A549 (cell line): Measurements from ENCODE around the gene ZFYVE27. TPM values are rescaled to one million over a fixed set of nuclear protein-coding genes. Genes with fewer than 3 reads are reported as not detected.
A peak's percentile ranks its signal among the peaks of the same experiment; 100 is the strongest.

Experiments used
- ATAC-seq, 2 experiments: fragments of 200-7000 bp in 1 of 2; fragments of >200 bp in 1 of 2; cut with Nextera tagmentation in 1 of 2; cut with Tn5 transposase in 1 of 2; 3 replicates each; pipeline versions ENCODE4 v1.8.0 to v1.9.1; 2018 to 2020; ENCODE audit warnings: mild to moderate bottlenecking in 1 of 2, moderate library complexity in 1 of 2
- CTCF ChIA-PET: fragments of 300-600 bp; sonication (Branson Sonifier 250); formaldehyde crosslinking; extraction: SDS; loops from one replicate; lab custom pipeline; 2021; ENCODE audit warnings: antibody characterized with exemption, inconsistent platforms; lab: Yijun Ruan, JAX
- POLR2A ChIA-PET: fragments of 350-600 bp; formaldehyde crosslinking; extraction: SDS; loops from one replicate; lab custom pipeline; 2021; ENCODE audit warnings: antibody characterized with exemption, inconsistent platforms; lab: Yijun Ruan, JAX
- DNase-seq, 2 experiments: peaks; one replicate each; pipeline versions ENCODE4 v3.0.0 to v3.0.0-alpha.2; 2011 to 2016; ENCODE audit warnings: low read depth in 1 of 2, low spot score in 1 of 2
- FAIRE-seq: peaks from 2 replicates; lab custom pipeline; 2011; peaks lifted over from hg19 to GRCh38; lab: Jason Lieb, UNC
- H3K27ac ChIP-seq, 2 experiments: fragments of >200 bp; sonication (Bioruptor Twin); formaldehyde crosslinking; 3 replicates each; pipeline ENCODE4 v1.5.1; 2016 to 2017
- H3K4me1 ChIP-seq: fragments of >200 bp; sonication (Bioruptor Twin); formaldehyde crosslinking; 3 replicates; pipeline ENCODE4 v1.6.1; 2016
- H3K4me2 ChIP-seq: fragments of >200 bp; sonication (Bioruptor Twin); formaldehyde crosslinking; 3 replicates; pipeline ENCODE4 v1.6.1; 2016
- H3K4me3 ChIP-seq: fragments of >200 bp; sonication (Bioruptor Twin); formaldehyde crosslinking; 3 replicates; pipeline ENCODE4 v1.5.1; 2016
- H3K9me3 ChIP-seq: fragments of >200 bp; sonication (Bioruptor Twin); formaldehyde crosslinking; 3 replicates; pipeline ENCODE4 v1.6.1; 2016
- CHD2 ChIP-seq: fragments of 150-350 bp; IDR thresholded peaks from 2 replicates; pipeline ENCODE4 v1.6.1; 2014; ENCODE audit warnings: low read length; ENCODE audit not compliant: partially characterized antibody
- CHD4 ChIP-seq: fragments of 200-600 bp; sonication (generic); IDR thresholded peaks from 2 replicates; pipeline ENCODE4 v1.6.1; 2016; ENCODE audit warnings: antibody characterized with exemption, mild to moderate bottlenecking, borderline replicate concordance
- EP300 ChIP-seq, 2 experiments: fragments of >200 bp; sonication (Bioruptor Twin); formaldehyde crosslinking; IDR thresholded peaks; 2 replicates in 1 of 2; 3 replicates in 1 of 2; pipeline ENCODE4 v1.6.1; 2016 to 2017
- ESRRA ChIP-seq: fragments of 150-350 bp; IDR thresholded peaks from 2 replicates; pipeline ENCODE4 v1.6.1; 2014; ENCODE audit warnings: mild to moderate bottlenecking, low read length, borderline replicate concordance
- FOSL2 ChIP-seq, 2 experiments: fragments of 450-650 bp in 1 of 2; fragments of >200 bp in 1 of 2; sonication (Bioruptor Twin) in 1 of 2; formaldehyde crosslinking; IDR thresholded peaks; 2 replicates each; pipeline versions ENCODE4 v1.5.0 to v1.6.1; 2016 to 2020; ENCODE audit warnings: mild to moderate bottlenecking in 1 of 2, moderate library complexity in 1 of 2
- GATA3 ChIP-seq: IDR thresholded peaks from 2 replicates; pipeline ENCODE4 v1.6.1; 2012; ENCODE audit warnings: borderline replicate concordance
- HMGXB4 ChIP-seq: fragments of 250-450 bp; sonication (Bioruptor Pico); IDR thresholded peaks from 2 replicates; pipeline ENCODE4 v1.5.0; 2021; ENCODE audit warnings: mild to moderate bottlenecking, moderate library complexity, borderline replicate concordance
- MAFK ChIP-seq: fragments of 450-650 bp; IDR thresholded peaks from 2 replicates; pipeline ENCODE4 v1.6.1; 2014; ENCODE audit not compliant: partially characterized antibody
- PBX3 ChIP-seq: IDR thresholded peaks from 2 replicates; pipeline ENCODE4 v1.6.1; 2012
- POLR2A ChIP-seq: IDR thresholded peaks from 2 replicates; pipeline ENCODE4 v1.6.1; 2012; ENCODE audit warnings: mild to moderate bottlenecking, low read length
- RCOR1 ChIP-seq: fragments of 150-350 bp; IDR thresholded peaks from 2 replicates; pipeline ENCODE4 v1.6.1; 2014; ENCODE audit warnings: antibody characterized with exemption, low read length, low read depth
- TFCP2L1 ChIP-seq: fragments of 250-450 bp; sonication (Bioruptor Pico); IDR thresholded peaks from 2 replicates; pipeline ENCODE4 v1.5.0; 2021; ENCODE audit warnings: mild to moderate bottlenecking
- ZFP36 ChIP-seq: fragments of 450-650 bp; IDR thresholded peaks from 2 replicates; pipeline ENCODE4 v1.6.1; 2014; ENCODE audit warnings: borderline replicate concordance; ENCODE audit not compliant: partially characterized antibody
- WGBS: methylation state at CpG from one replicate; pipeline ENCODE4 v1.1.6; 2017; ENCODE audit errors: missing lambda C conversion rate; 5-methylcytosine and 5-hydroxymethylcytosine counted together
- polyA plus RNA-seq, 4 experiments: library from polyadenylated mRNA; depleted of rRNA in 3 of 4; stranded (reverse); fragments of >200 nt; fragmentation: RNase III in 1 of 4; extraction: RNeasy Plus Mini Kit Qiagen cat#74134 plus additional on column Dnase treatment in 1 of 4; gene quantifications; 2 replicates in 3 of 4; 3 replicates in 1 of 4; pipeline ENCODE4 v1.2.3, GENCODE V29; 2011 to 2017

ZFYVE27 gene
- polyA plus RNA-seq, 2 of the 4 experiments (the other 2 are of a cell fraction) = 17.1 to 20.1 TPM

- no peak for TF ChIP-seq CHD2
Observed at GRCh38 chr10:97705006-97705670, 31.8 kb upstream of the ZFYVE27 start (continued).

- ATAC-seq (peak in 1 of 2 experiments; percentile 26; a peak in 1 of 6 replicates), DNase-seq (no peak), FAIRE-seq (no peak)
- no peaks in the 10 kb centered on the region for H3K9me3 ChIP-seq
- 96% methylated on average over 8 of the region's 11 CpGs for WGBS
- 0 out of 6 replicates have a peak overlapping the region, but pooled peaks of 1 of the 2 experiments have one; percentile 1 for H3K27ac ChIP-seq
- no peak overlapping the region for H3K4me3 ChIP-seq
- peaks cover 12% of the 10 kb centered on the region; the same call in 2 of the 3 replicates for H3K4me1 ChIP-seq
- ChIA-PET CTCF (interaction anchor here (0.7 to 36.9 kb wide), 7 partner anchors 10 to 602 kb away, joined by 3 to 1127 read pairs (median 3); partner anchors contain the start of genes AVPI1, MARVELD1 and ZFYVE27), POLR2A (interaction anchor here (3.0 kb wide), 1 partner anchor 19 kb away, joined by 34 read pairs; the partner anchor contains the start of gene AVPI1)
- no peak overlapping the region for H3K4me2 ChIP-seq
- no peak for TF ChIP-seq CHD4
- TF ChIP-seq EP300 (IDR thresholded peaks at IDR 0.05) = no peak
- no peak for TF ChIP-seq ZFP36
- TF ChIP-seq TFCP2L1 (CRISPR knock-in tag) = no peak
- TF ChIP-seq MAFK = no peak
- TF ChIP-seq GATA3 = no peak
- TF ChIP-seq RCOR1 = no peak
- no peak for TF ChIP-seq HMGXB4 (CRISPR knock-in tag)
- TF ChIP-seq PBX3 = no peak
- no peak for TF ChIP-seq POLR2A
Observed at GRCh38 chr10:97707134-97707861, 29.6 kb upstream of the ZFYVE27 start.

GRCh38 chr10:97708167-97708566, 28.8 kb upstream of the ZFYVE27 start:
- TF ChIP-seq ESRRA (no peak), POLR2A (no peak), FOSL2 (IDR thresholded peaks at IDR 0.05) (no peak), FOSL2 (CRISPR knock-in tag; IDR thresholded peaks at IDR 0.05) (no peak), EP300 (IDR thresholded peaks at IDR 0.05) (no peak)
- FAIRE-seq = no peak
- no peak for ATAC-seq
- Histone ChIP-seq H3K9me3 (no peaks in the 10 kb centered on the region), H3K4me3 (no peak overlapping the region), H3K4me2 (no peak overlapping the region), H3K27ac (no peak overlapping the region), H3K4me1 (peaks cover 17% of the 10 kb centered on the region; the same call in 2 of the 3 replicates)
- ChIA-PET CTCF (interaction anchor here (0.6 to 36.9 kb wide), 9 partner anchors 8 to 601 kb away, joined by 3 to 1127 read pairs (median 3); partner anchors contain the start of genes AVPI1, MARVELD1 and ZFYVE27), POLR2A (interaction anchor here (0.6 to 3.0 kb wide), 2 partner anchors 20 to 58 kb away, joined by 3 to 34 read pairs; partner anchors contain the start of gene AVPI1)
- 87% methylated on average over 2 of the region's 2 CpGs for WGBS
- no peak for DNase-seq
